Osteocyte (in vitro differentiated cells): ENCODE results near the gene IQCH. TPM values are rescaled to one million over a fixed set of nuclear protein-coding genes. Genes with fewer than 3 reads are reported as not detected.

Experiments
- DNase-seq: peaks from one replicate; pipeline ENCODE4 v3.0.0; 2021; ENCODE audit warnings: mixed read lengths; ENCODE audit not compliant: unreplicated experiment; ENCODE audit errors: extremely low spot score
- H3K27ac Mint-ChIP-seq: one replicate; pipeline ENCODE4 v1.8.0; 2021; ENCODE audit warnings: mild to moderate bottlenecking, mixed read lengths; ENCODE audit not compliant: unreplicated experiment
- H3K27me3 Mint-ChIP-seq: one replicate; pipeline ENCODE4 v1.8.0; 2021; ENCODE audit warnings: mixed read lengths; ENCODE audit not compliant: unreplicated experiment
- H3K36me3 Mint-ChIP-seq: one replicate; pipeline ENCODE4 v1.8.0; 2021; ENCODE audit warnings: mixed read lengths; ENCODE audit not compliant: unreplicated experiment
- H3K4me1 Mint-ChIP-seq: one replicate; pipeline ENCODE4 v1.8.0; 2021; ENCODE audit warnings: mixed read lengths; ENCODE audit not compliant: unreplicated experiment
- H3K4me3 Mint-ChIP-seq: one replicate; pipeline ENCODE4 v1.8.0; 2021; ENCODE audit warnings: mild to moderate bottlenecking, moderate library complexity, mixed read lengths; ENCODE audit not compliant: unreplicated experiment
- H3K9me3 Mint-ChIP-seq: one replicate; pipeline ENCODE4 v1.8.0; 2021; ENCODE audit warnings: mixed read lengths; ENCODE audit not compliant: unreplicated experiment
- CTCF ChIP-seq: fragments of 200-600 bp; sonication (generic); IDR thresholded peaks from 2 replicates; pipeline ENCODE4 v1.5.0; 2021; ENCODE audit warnings: antibody characterized with exemption, mild to moderate bottlenecking, moderate library complexity
- total RNA-seq: library from RNA; stranded (reverse); gene quantifications from 2 replicates; pipeline ENCODE4 v1.2.1, GENCODE V29; 2021

IQCH gene
- total RNA-seq, 1 donor from 2014 or later: 2.0 TPM

- Mint-ChIP-seq H3K36me3 (no peaks in the 10 kb centered on the region), H3K4me1 (no peaks in the 10 kb centered on the region)
These were observed 130.2 kb downstream of the IQCH start for GRCh38 chr15:67384761-67385160.

GRCh38 chr15:67385971-67386370, 131.4 kb downstream of the IQCH start:
- TF ChIP-seq CTCF: peak; percentile 48
- no peak overlapping the region for H3K4me3 Mint-ChIP-seq
- no peaks in the 10 kb centered on the region for H3K36me3 Mint-ChIP-seq
- no peaks in the 10 kb centered on the region for H3K9me3 Mint-ChIP-seq
- no peaks in the 10 kb centered on the region for H3K4me1 Mint-ChIP-seq
- no peak for DNase-seq
- H3K27me3 Mint-ChIP-seq: peaks cover 29% of the 10 kb centered on the region
- H3K27ac Mint-ChIP-seq: no peak overlapping the region

More at GRCh38 chr15:67384761-67385160, 130.2 kb downstream of the IQCH start:
- Mint-ChIP-seq H3K9me3 (no peaks in the 10 kb centered on the region), H3K4me3 (no peak overlapping the region), H3K27me3 (peaks cover 35% of the 10 kb centered on the region), H3K27ac (no peak overlapping the region)
- TF ChIP-seq CTCF: no peak
- no peak for DNase-seq

- no peak for DNase-seq
- H3K4me3 Mint-ChIP-seq: no peak overlapping the region
- H3K4me1 Mint-ChIP-seq: no peaks in the 10 kb centered on the region
- peaks cover 27% of the 10 kb centered on the region for H3K27me3 Mint-ChIP-seq
- no peaks in the 10 kb centered on the region for H3K36me3 Mint-ChIP-seq
- H3K9me3 Mint-ChIP-seq: no peaks in the 10 kb centered on the region
- no peak overlapping the region for H3K27ac Mint-ChIP-seq
- no peak for TF ChIP-seq CTCF
These were observed 132.4 kb downstream of the IQCH start for GRCh38 chr15:67386947-67387346.

- Mint-ChIP-seq H3K27me3 (peaks cover 24% of the 10 kb centered on the region), H3K4me3 (no peak overlapping the region), H3K36me3 (no peaks in the 10 kb centered on the region), H3K4me1 (no peaks in the 10 kb centered on the region), H3K9me3 (no peaks in the 10 kb centered on the region), H3K27ac (no peak overlapping the region)
- TF ChIP-seq CTCF: no peak
- DNase-seq: no peak
These were observed 135.4 kb downstream of the IQCH start for GRCh38 chr15:67389975-67390374.

- Mint-ChIP-seq H3K36me3 (no peaks in the 10 kb centered on the region), H3K27me3 (peaks cover 8% of the 10 kb centered on the region), H3K9me3 (no peaks in the 10 kb centered on the region), H3K4me1 (peaks cover 3% of the 10 kb centered on the region), H3K4me3 (no peak overlapping the region), H3K27ac (no peak overlapping the region)
- TF ChIP-seq CTCF: no peak
- DNase-seq: no peak
These were observed 140.5 kb downstream of the IQCH start for GRCh38 chr15:67394873-67395639.
